Activated CD8-positive, alpha-beta T cell treated with anti-CD3 and anti-CD28 coated beads for 36 hours (primary cell): ENCODE measurements around the gene LCN9. TPM values are rescaled to one million over a fixed set of nuclear protein-coding genes. Genes with fewer than 3 reads are reported as not detected.

Experiments used
- ATAC-seq: fragments of 200-7000 bp; cut with Tn5 transposase; one replicate; pipeline ENCODE4 v1.10.0; 2021; ENCODE audit warnings: mild to moderate bottlenecking, moderate library complexity
- CTCF ChIA-PET: fragments of 350-600 bp; sonication (Branson Sonifier 250); formaldehyde crosslinking; loops from one replicate; lab custom pipeline; 2021; ENCODE audit warnings: antibody characterized with exemption; lab: Charles Lee
- POLR2A ChIA-PET: fragments of 350-600 bp; sonication (Branson Sonifier 250); formaldehyde crosslinking; loops from one replicate; lab custom pipeline; 2021; ENCODE audit warnings: antibody characterized with exemption; lab: Charles Lee
- DNase-seq: peaks from one replicate; pipeline ENCODE4 v3.0.0-alpha.2; 2020
- H3K27ac Mint-ChIP-seq: one replicate; pipeline ENCODE4 v1.8.0; 2021; ENCODE audit warnings: mild to moderate bottlenecking, mixed read lengths
- H3K27me3 Mint-ChIP-seq: one replicate; pipeline ENCODE4 v1.8.0; 2021; ENCODE audit warnings: mixed read lengths
- H3K36me3 Mint-ChIP-seq: one replicate; pipeline ENCODE4 v1.8.0; 2021; ENCODE audit warnings: low read depth, mixed read lengths
- H3K4me1 Mint-ChIP-seq: one replicate; pipeline ENCODE4 v1.8.0; 2021; ENCODE audit warnings: low read depth, mixed read lengths
- H3K4me3 Mint-ChIP-seq: one replicate; pipeline ENCODE4 v1.8.0; 2021; ENCODE audit warnings: mild to moderate bottlenecking, moderate library complexity, mixed read lengths
- H3K9me3 Mint-ChIP-seq: one replicate; pipeline ENCODE4 v1.8.0; 2021; ENCODE audit warnings: mixed read lengths
- intact Hi-C: fragments of 100-400 bp; cut with micrococcal nuclease; formaldehyde crosslinking; loops from one replicate; pipeline ENCODE4 v1.10.0; 2022
- total RNA-seq, 2 experiments: library from RNA; stranded (reverse); gene quantifications; one replicate each; pipeline ENCODE4 v1.2.3, GENCODE V29; 2021
- TF ChIP-seq, protein P1 (sequence below): fragments of 200-600 bp; IDR thresholded peaks from one replicate; pipeline ENCODE4 v1.8.0; 2022; ENCODE audit warnings: antibody characterized with exemption, mild to moderate bottlenecking

Gene LCN9
- total RNA-seq, 2 experiments from 2014 or later, result not detected

DNA sequence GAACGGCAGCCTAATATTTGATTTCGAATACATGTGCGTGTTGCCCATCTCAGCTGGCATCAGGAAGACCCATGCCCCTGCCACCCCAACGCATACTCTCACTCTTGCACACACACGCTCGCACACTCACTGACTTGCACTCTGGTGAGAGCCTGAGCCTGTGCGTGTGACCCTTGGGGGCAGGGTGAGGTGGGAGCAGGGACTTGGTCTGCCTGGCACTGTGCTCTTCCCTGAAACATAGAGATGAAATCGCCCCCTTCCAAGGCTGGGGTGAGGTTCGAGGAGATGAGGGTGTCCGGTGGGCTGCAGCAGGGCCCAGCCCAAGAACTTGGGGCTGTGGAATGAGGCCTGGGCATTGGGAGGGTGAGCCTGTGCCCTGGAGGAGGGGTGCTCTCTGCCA is 1.2 kb downstream of the LCN9 start:
- no peak overlapping the region for H3K27ac Mint-ChIP-seq
- no peak overlapping the region for H3K4me3 Mint-ChIP-seq
- H3K27me3 Mint-ChIP-seq, result peaks cover 5% of the 10 kb centered on the region
- POLR2A ChIA-PET, result interaction anchor here (1.0 kb wide), 1 partner anchor 16 kb away, joined by 3 read pairs; no protein-coding TSS in a partner anchor
- CTCF ChIA-PET, result no interaction called here
- ATAC-seq (no peak), DNase-seq (no peak)
- H3K36me3 Mint-ChIP-seq, result no peaks in the 10 kb centered on the region
- peaks cover 2% of the 10 kb centered on the region for H3K9me3 Mint-ChIP-seq
- TF ChIP-seq, protein P1, sequence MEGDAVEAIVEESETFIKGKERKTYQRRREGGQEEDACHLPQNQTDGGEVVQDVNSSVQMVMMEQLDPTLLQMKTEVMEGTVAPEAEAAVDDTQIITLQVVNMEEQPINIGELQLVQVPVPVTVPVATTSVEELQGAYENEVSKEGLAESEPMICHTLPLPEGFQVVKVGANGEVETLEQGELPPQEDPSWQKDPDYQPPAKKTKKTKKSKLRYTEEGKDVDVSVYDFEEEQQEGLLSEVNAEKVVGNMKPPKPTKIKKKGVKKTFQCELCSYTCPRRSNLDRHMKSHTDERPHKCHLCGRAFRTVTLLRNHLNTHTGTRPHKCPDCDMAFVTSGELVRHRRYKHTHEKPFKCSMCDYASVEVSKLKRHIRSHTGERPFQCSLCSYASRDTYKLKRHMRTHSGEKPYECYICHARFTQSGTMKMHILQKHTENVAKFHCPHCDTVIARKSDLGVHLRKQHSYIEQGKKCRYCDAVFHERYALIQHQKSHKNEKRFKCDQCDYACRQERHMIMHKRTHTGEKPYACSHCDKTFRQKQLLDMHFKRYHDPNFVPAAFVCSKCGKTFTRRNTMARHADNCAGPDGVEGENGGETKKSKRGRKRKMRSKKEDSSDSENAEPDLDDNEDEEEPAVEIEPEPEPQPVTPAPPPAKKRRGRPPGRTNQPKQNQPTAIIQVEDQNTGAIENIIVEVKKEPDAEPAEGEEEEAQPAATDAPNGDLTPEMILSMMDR, result no peak
- intact Hi-C loops, result no loop called here
- H3K4me1 Mint-ChIP-seq, result no peaks in the 10 kb centered on the region

DNA sequence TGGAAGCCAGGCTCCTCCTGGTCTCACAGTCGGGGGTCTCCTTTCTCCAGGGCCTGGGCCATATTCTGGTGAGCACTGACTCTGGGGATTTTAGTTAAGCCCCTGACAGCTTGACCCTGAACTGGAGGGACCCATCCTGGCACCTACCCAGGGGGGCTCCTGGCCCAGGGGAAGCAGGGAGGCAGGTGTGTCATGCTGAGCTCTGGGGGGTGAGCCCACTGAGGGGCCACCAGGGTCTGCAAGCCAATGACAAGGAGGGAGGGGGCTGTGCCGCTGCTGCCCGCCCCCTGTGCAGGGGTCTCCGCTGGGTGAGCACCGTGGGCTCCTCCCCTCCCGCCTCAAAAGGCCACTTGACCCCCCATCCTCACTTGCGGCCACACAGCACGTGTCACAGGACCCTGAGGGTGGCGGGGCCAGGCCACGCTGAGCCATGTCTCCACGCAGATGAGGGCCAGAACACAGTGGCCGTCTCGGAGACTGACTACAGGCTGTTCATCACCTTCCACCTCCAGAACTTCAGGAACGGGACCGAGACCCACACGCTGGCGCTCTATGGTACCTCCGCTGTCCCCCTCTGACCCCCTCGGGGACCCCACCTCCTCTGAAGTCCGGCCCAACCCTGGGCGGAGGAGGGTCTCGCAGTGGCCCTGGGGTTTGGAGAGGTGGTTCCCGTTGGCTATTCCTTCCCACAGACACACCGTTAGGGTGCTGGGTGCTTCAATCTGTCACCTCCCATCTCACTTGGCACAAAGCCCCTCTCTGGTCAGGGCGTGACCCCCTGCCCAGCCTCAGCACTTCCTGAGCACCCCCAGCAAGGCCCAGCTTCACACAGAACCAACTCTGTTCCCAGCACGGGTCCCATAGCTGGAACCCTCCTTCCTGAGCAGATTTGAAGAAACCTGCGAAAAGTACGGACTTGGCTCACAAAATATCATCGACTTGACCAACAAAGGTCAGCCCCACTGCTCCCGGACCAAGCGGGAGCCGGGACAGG is 2.0 kb downstream of the LCN9 start:
- ChIA-PET POLR2A (no interaction called here), CTCF (no interaction called here)
- H3K36me3 Mint-ChIP-seq, result no peaks in the 10 kb centered on the region
- DNase-seq, result no peak
- H3K27me3 Mint-ChIP-seq, result peaks cover 5% of the 10 kb centered on the region
- no peak for ATAC-seq
- H3K4me1 Mint-ChIP-seq, result no peaks in the 10 kb centered on the region
- TF ChIP-seq, protein P1, result no peak
- intact Hi-C loops, result no loop called here
- no peak overlapping the region for H3K27ac Mint-ChIP-seq
- peaks cover 2% of the 10 kb centered on the region for H3K9me3 Mint-ChIP-seq
- H3K4me3 Mint-ChIP-seq, result no peak overlapping the region

DNA sequence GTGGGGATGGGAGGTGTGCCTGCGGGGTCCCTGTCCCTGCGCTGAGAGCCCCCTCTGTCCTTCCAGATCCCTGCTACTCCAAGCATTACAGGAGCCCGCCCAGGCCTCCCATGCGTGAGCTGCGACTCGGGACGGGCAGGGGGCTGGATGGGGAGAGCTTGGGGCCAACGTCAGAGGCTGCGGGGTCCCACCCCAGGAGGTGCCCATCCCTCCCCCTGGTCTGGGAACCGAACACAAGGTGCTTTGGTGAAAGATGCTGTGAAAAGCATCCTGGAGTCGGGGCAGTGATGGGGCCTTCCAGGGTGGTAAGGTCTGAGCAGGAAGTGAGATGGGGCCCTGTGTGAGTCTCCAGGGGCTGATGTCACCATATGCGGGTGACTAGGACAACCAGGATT is 2.7 kb downstream of the LCN9 start:
- TF ChIP-seq, protein P1, result no peak
- Mint-ChIP-seq H3K27me3 (peaks cover 5% of the 10 kb centered on the region), H3K4me1 (no peaks in the 10 kb centered on the region), H3K27ac (no peak overlapping the region), H3K9me3 (peaks cover 2% of the 10 kb centered on the region), H3K36me3 (no peaks in the 10 kb centered on the region), H3K4me3 (no peak overlapping the region)
- intact Hi-C loops, result no loop called here
- POLR2A ChIA-PET, result no interaction called here
- DNase-seq, result no peak
- no peak for ATAC-seq
- CTCF ChIA-PET, result no interaction called here

DNA sequence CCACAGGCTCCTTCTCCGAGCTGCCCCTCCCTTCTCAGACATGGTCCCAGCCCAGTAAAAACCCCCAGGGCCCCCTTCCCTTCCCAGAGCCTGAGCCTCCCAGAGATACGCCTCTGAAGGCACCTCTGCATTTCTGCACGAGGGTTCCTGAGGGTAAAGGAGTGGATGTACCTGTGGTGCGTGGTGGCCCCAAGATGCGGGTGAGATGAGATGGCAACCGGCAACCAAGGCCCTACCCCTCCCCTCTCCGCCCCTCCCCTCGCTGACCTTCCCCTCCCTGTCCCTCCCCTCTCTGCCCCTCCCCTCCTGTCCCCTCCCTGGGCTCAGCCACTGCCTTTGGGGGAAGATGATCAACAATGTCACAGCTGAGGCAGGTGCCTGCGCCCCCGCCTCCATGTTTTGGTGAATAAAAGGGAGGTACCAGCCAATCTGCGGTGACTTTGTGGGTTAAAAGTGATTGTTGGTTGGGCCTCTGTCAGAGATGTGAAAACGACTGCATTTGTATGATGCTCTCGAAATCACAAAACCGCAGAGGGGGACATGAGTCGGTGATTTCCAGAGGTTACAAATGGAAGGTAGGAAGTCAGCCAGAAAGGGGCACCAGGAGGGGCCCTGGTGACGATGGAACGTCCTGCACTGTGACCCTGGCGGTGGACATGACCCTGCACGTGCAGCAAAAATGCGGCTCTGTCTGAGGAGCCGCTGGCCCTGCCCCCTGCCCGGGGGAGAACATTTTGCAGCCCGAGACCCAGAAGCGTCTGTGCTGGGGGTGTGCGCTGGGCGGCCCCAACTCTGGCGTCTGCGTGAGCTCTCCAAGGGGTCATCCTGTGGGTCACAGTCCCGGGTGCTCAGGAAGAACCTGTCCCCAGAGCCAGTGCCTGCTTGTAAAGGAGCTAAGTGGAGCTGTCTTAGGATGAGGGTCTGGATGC is 3.7 kb downstream of the LCN9 start:
- H3K9me3 Mint-ChIP-seq, result peaks cover 2% of the 10 kb centered on the region
- no peak overlapping the region for H3K27ac Mint-ChIP-seq
- H3K36me3 Mint-ChIP-seq, result no peaks in the 10 kb centered on the region
- no peaks in the 10 kb centered on the region for H3K4me1 Mint-ChIP-seq
- intact Hi-C loops, result no loop called here
- H3K4me3 Mint-ChIP-seq, result no peak overlapping the region
- ChIA-PET POLR2A (no interaction called here), CTCF (no interaction called here)
- ATAC-seq (no peak), DNase-seq (no peak)
- peaks cover 5% of the 10 kb centered on the region for H3K27me3 Mint-ChIP-seq
- TF ChIP-seq, protein P1, result no peak
